A549 treated with CORT108297 at 1 μM for 4 hours (cell line): Measurements from ENCODE around the gene NUS1. TPM values are rescaled to one million over a fixed set of nuclear protein-coding genes. Genes with fewer than 3 reads are reported as not detected.

Experiments
- total RNA-seq: library from RNA; stranded (reverse); fragments of 200-300 nt; extraction: Qiagen RNA extraction; gene quantifications from 5 replicates; pipeline ENCODE4 v1.2.3, GENCODE V29; 2022

The NUS1 gene
- total RNA-seq, result 25.1 to 28.9 TPM (median 26.8 TPM) in 5 replicates

DNA sequence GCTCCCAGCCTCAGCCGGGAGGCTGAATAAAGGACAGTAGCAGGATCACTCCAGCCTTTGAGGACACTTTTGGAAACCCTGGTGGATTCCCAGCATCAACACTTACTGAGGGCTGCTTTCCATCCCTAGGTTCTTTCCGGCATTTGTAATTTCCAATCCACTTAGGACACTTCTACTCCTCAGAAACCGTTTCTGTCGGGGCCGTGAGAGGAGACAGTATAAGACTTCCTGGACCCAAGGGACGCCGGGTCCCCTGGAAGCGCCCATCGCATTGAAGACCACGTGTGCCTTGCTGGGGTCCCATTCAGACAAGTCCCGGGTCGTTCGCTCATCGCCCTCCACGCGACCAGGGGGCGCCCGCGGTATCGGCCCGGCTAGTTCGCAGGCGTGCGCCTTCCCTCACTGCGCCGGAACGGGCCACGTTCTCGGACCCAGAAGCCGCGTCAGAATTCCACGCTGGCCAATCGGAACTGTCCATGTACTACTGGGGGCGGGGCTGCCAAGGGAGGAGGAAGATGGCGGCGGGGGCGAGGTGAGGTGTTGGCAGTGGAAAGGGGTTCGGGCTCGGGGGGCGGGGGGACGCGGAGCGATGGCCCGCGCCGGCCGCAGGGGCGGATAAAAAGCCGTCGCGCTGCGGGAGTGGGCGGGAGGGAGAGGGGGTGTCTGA is at the start of gene NUS1:
NUS1 (plus strand) TSS at position 479 of the 667 bp plus-strand sequence. CDS start 202 bp downstream, outside the sequence.

Other genes with a start within 250 kb of the NUS1 start
- 0.12 to 0.21 TPM (median 0.16 TPM) in 5 replicates for gene ROS1, start 249.5 kb upstream of the NUS1 start, total RNA-seq
- gene DCBLD1, start 192.8 kb upstream of the NUS1 start, total RNA-seq, result 27.0 to 37.2 TPM (median 32.6 TPM) in 5 replicates
- gene GOPC, start 73.0 kb upstream of the NUS1 start, total RNA-seq, result 15.2 to 19.4 TPM (median 17.8 TPM) in 5 replicates
- gene SLC35F1, start 231.8 kb downstream of the NUS1 start, total RNA-seq, result not detected in 5 replicates